ENCODE data around the gene CACNA2D3.

CACNA2D3 gene

DNA sequence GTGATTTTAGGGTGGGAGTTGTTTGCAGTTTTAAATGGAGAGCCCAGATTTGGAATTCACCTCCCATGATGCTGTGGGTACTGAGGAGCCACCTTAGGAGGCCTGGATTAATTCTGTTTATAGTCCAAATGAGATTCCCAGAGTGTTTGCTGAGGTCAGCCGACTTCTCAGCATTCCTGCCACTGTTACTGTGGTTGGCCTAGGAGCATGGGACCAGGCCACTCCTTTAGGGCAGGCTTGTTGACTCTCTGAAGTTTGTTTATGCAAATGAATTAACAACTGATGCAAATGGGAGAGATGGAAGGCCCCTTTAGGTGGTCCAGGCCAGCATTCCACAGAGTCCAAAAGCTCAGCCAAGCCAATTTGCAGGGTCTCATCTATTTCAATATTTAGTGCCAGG is 46.1 kb downstream of the CACNA2D3 start:
- no peak for DNase-seq

DNA sequence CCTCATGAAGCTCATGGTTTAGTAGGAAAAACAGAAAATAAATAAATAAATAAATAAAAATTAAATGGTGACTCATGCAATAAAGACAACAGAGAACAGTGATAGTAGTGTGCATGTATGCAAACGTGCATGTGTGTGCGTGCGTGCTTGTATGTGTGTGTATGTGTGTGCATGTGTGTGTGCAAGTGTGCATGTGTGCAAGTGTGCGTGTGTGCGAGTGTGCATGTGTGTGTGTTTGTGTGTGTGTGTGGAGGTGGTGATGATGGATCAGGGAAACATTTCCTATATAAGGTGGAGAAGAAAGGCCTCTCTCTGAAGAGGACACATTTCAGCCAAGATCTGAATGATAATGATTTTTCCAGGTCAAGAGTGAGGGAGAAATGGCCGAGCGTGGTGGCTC is 47.2 kb downstream of the CACNA2D3 start:
- DNase-seq, result no peak

DNA sequence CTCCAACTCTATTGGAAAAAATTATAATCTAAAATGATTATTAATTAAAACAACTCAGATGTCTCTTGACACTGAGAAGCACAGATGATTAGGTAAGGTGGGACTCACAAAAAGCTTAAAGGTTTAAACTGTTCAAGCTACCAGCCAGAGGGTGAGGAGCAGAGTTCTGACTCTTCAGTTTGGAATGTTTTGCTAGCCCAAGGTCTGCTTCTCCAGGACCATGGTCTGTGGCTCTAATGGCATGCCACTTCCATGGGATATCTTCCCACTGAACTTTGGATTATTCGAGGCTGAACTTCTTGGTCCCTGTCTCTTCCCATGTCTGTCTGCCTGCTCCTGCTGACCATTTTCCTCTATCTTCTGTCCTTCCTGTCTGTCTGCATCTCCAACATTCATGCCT is 49.2 kb downstream of the CACNA2D3 start:
- no peak for DNase-seq

DNA sequence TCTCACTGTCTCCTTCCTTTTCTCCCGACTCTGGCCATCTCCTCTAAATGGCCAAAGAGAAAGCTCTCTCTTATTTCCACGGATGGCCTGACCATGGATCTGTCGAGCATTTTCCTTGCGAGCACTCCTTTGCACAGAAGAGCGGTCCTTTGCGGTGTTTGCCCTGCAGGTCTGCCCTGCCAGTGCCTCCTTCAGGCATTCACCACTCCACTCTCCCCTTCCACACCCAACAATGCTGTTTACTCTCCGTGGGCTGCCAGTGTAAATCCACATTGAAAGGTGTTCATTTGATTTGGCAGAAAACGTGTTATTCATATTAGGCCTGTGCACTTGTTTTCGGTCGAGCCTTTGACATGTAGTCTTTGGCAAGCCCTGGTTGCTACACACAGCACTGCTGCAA is 49.6 kb downstream of the CACNA2D3 start:
- DNase-seq, result no peak

DNA sequence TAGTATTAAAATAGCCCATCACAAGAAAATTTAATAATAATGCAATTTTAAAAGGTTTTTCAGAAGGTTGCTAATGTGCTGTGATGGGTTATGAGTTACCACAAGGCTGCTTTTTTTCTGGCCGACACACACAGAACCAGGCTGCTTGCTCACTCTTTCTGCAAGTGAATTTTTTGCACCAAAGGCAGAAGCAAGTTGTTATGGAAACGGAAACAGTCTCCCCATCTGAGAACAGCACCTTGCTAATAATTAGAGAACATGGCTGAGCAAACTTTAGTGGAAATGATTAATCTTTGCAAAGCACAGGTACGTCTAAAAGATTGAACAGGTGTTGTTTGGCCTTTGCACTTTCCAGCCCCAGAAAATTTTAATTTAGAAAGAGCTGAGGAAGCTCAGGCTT is 51.0 kb downstream of the CACNA2D3 start:
- no peak for DNase-seq

DNA sequence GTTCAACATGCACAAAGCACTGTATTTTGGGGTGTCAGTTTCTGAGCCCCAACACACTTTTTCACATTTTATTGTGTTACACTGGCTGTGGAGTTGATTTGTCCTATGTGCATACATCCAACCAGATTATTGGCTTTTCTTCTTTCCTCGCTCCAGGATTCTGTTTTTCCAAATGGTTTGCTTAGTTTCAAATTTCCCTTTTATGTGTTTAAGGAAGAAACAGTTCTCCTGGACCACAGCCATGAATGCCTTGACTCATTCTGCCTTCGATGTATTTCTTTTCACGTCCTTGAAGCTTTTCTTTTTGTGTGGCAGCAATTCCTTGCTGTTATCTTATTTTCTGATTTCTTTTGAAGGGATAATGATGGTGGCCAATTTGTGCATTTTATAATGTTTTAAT is 53.8 kb downstream of the CACNA2D3 start:
- DNase-seq, result peak in 1 of 58 donors; percentile 12

DNA sequence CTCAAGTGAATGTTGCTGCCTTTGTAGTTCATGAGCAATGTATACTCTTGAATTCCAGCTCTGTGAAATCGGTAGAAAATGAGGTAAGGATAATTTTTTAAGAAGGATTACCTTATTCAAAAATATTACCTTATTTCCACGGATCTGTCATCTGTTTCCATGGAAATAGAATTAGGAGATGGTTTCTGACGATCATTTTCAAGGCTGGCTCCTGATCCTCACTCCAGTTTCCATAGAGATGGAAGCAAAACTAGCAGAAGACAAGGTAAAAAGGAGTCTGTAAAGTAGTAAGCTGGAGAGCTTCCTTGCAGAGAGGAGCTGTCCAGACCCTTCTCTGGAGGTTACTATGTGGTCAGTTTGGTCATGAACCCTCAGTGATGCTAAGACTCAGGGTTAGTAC is 55.5 kb downstream of the CACNA2D3 start:
- no peak for DNase-seq

DNA sequence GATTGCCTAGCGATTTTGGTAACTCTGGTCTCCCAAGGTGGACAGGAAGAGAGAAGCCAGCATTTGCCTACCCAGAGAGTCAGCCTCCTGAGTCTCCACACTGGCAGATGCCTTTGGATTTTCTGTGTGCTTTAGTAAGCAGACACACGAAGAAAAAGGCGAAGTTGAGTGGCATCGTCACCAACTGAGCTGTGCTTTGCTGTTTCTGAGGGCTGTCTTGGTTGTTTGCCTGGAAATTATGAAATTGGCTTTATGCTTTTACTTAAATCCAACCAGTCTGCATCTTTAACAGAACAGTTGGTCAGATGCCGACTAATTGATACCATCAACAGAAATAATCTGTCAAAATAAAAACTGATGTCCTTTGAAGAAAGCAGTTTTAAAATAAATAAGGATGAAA is 56.0 kb downstream of the CACNA2D3 start:
- DNase-seq, result peak in 9 of 58 donors; percentile 11 to 25 (median 19)

DNA sequence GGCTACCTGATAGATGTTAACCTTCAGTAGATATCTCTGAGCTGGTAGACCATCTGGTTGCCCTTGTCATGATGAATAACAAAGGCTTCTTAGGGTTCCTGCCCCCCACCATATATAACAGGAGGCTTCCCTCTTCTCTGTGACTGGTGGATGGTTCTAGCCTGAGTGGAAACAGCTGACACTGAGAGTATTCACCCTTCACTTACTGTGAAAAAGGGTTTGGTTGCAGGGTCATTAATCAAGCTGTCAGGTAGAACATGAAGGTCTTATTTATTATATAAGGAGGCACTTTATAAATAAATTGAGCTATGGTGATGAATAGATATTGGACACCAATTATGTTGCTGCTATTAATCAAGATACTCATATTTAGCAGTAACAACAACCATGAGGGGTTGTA is 58.6 kb downstream of the CACNA2D3 start:
- no peak for DNase-seq

DNA sequence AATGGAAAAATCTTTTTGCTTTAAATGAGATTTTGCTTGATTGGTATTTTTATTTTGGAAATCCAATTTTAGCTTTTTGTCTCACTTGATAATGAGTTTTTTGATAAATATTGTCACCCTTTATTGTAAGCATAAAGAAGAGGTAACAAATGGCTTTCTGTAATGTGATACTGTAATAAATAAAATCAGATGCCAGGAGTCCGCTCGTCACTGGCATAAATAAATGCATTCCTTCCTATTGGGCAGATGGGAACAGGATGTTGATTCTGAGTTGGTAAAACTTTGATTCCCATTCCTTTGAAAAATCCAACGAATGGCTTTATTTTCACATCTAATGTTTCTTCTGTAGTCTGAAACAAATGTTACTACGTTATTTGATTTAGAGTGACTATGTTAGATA is 59.9 kb downstream of the CACNA2D3 start:
- no peak for DNase-seq

DNA sequence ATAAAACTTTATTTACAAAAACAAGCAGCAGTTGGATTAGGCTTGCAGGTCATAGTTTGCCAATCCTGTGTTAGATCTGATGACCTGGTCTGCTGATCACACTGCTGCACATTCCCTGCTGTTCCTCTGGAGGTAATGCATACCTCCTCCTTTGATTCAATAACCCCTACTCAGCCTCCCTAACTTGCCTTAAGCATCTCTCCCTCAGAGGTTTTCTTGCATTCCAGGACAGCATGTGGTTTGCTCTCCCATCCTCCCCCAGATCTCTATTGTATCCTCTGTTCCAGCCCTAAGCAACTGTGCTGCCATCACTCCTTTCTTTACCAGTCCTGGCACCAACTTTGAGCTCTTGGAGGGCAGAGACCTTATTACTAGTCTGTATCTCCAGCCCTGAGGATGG is 63.4 kb downstream of the CACNA2D3 start:
- no peak for DNase-seq

DNA sequence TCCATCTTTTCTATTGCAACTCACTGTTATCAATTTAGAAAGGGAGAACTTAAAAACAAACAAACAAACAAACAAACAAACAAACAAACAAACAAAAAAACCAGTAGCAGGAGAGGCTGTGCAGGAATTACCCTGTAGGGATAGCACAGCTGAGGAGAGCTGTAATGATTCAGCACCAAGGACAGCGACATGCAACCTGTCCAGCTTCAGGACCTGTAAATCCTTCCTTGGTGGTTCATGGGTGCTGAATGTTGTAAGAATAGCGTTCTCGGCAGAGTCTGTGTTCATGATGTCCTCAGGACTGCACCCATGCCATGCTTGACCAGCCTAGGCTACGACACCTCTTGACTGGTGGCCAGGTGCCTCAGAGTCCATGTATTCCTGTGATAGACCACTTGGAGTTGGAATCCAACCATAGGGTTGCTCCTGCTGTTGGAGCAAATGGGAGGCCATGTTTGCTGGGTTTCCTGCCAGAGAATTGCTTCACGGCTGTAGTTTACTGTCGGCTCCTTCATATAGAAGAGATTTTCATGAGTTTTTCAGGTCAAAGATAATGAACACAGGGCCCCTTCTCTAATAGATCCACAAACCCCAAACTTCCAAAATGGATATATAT is 65.9 kb downstream of the CACNA2D3 start:
- no peak for DNase-seq

DNA sequence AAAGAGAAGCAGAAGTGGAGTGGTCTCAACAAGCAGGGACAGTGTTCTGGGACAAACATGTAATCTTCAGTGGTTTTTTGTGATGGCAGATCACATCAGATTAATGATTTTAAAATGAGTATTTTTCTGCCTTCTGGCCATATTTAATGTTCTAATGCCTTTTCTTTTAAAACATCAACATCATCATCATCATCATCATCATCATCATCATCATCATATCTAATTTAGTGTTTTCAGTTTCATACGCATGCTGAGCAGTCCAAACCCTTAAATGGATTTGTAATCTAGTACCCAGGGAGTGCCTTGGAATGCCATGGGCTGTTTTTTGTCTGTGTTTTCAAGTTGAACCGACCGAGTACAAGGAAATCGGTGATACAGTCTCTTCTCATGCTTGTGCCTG is 68.9 kb downstream of the CACNA2D3 start:
- DNase-seq, result no peak

DNA sequence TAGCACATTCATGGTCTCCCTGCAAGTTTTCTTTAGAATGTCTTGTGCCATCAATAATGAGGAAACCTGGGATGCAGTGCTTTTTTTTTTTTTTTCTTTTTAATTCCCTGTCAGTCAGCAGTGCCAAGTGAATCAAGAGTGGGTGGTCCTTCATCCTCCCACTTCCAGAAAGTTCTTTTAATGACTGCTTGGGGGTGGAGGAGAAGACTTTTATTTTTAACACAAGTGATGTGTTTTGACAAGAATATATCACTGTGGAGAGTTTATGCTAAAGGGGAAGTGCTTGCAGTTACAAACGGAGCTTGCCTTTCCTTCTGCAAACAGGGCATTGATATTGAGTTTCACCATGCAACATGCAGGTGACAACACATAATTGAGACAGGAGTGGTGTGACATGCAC is 69.7 kb downstream of the CACNA2D3 start:
- no peak for DNase-seq

DNA sequence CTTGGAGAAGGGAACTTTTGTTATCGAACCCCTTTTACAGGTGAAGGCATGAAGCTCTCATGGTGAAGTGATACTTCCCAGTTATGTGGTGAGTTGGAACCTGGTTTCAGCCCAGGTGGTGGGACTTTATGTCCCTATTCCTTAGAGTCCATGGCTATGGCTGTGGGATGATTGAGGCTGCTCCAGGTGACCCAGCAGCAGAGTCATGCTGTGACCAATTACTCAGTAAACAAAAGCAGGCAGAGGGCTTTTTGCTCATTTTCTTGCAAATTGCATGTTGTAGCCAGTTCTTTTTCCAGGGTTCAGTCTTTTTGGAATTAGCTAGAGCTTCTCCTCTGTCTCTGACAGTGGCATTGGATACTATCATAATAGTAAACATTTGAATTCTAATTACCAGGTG is 70.7 kb downstream of the CACNA2D3 start:
- DNase-seq, result no peak

DNA sequence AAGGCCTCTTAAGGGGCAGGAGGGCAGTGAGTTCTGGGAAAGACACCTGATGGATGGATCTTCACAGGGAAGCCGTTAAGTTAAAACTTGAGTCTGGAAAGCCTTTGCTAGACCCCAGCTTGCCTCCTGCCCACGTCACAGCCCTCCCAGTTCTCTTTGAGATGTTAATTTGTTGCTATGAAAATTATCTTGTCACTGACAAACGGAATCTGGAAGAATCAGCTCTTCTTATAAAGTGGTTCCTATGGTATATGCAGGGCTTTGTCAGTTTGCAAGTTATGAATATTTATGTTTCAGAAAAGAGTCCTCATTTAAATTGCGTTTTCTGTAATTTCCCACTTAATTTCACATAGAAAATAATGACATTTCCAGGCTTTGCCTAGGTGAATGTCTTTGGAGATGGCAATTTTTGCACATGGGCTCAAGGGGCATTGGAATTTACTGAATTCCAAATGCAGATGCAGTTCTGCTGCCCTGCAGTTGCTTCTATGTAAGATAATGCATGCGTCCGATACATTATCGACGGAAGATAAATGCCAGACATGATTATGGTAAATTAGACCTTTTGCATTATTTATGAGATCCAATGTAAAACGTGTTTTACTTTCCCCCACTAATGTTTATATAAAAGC is 74.1 kb downstream of the CACNA2D3 start:
- DNase-seq, result no peak

DNA sequence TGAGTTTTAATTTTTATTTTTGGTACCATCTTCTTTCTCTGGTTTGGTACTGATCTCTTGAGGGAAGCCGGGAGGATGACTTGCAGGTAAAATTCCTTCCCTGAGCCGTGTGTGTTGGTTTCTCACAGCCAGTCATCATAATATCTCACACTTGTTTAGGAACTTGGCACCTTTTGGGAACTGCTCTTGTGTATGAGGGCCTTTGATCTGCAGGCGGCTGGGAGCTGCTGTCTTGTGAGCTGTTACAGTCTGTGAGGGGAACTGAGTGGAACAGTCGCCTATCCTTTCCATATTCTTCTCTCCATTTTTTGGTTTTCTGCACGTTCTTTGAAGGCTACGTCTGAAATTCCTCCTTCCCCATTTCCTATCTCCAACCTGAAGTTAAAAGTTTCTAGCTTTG is 75.2 kb downstream of the CACNA2D3 start:
- DNase-seq, result no peak

DNA sequence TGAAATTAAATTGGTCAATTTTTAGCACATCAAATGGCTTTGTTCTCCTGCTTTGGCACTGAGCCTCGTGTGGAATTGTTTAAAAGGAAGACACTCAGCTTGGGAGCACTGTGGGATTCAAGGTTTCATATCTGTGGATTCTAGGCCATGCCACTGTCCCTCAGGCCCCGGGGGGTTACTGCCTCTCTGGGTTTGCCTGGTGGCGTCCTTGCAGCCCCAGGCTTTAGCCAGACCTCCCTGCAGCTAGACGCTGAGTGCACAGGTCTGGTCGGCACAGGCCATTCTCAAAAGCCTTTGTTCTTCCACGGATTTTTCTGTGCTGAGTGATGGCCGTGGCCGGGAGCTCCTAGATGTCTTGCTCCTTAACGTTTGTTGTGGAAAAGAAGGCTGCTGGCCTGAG is 76.2 kb downstream of the CACNA2D3 start:
- no peak for DNase-seq

DNA sequence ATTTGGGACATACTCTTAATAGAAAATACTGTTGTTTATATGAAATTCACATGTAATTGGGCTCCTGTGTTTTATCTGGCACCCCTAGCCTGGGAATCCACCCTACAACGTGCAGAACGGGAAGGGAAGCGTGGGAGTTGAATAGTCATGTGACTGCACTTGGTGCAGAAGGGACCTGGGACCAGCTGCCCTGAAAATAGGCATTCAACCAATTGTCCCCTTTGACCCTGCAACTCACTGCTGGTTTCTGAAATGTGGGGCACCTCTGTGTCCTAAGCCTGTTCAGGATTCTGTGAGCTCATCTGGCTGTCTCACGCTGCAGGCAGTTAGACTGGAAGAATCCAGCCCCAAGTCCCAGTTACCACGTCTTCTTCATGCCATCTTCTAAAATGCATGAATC is 79.7 kb downstream of the CACNA2D3 start:
- no peak for DNase-seq

DNA sequence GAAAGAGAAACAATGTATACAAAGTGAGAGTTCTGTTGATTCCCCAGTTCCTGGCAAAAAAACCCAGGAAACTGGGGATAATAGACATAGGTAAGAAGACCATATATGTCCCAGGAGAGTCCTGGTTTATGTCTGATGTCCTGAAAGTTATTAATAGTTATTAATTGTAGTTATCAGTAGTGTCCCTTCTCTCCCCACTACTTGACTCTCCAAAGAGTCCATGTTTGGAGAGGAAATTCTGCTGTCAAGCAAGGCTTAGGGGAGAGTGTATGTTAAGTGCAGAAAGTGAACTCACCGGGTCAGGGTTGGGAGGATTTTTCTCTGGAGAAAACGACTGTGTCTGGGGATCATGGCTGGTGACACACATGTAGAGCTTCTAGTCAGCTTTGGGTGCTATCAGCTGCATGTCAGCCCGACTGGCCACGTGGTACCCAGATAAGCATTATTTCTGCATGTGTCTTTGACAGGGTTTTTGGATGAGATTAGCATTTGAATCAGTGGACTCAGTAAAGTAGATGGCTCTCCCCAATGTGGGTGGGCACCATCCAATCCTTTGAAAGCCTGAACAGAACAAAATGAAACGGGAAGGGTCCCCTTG is 80.4 kb downstream of the CACNA2D3 start:
- DNase-seq, result no peak

DNA sequence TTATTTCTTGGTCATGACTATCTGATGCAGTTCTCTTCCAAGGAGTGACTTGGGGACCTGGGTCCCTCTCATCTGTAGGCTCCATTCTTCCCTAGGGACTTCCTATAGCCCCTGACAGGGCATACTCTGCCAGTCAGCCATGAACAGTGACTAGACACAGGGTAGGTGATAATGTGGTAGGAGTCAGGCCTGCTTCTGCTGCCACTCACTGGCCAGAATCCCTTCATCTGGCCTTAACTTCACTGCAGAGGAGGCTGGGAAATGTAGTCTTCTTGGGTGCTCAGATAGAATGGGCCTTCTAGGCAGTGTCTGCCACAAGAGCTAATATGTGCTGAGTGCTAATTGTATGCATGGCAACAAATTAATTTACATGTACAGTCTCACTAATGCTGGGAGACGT is 84.5 kb downstream of the CACNA2D3 start:
- DNase-seq, result no peak

DNA sequence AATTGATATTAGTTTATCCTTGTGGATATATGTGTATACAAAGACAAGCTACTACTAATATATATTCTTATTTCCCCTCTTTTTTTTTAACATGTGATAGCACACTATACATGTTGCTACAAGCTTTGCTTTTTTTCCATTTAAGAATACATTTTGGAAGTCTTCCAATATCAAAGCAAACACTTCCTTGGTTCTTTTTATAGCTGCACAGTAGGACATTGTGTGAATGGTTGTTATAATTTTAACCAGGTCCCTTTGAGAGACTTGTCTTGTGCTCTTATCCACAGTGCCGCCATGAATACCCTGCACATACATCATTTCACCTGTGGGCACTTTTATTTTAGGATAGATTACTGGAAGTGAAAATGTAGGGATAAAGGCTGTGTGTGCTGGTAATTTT is 88.7 kb downstream of the CACNA2D3 start:
- no peak for DNase-seq

DNA sequence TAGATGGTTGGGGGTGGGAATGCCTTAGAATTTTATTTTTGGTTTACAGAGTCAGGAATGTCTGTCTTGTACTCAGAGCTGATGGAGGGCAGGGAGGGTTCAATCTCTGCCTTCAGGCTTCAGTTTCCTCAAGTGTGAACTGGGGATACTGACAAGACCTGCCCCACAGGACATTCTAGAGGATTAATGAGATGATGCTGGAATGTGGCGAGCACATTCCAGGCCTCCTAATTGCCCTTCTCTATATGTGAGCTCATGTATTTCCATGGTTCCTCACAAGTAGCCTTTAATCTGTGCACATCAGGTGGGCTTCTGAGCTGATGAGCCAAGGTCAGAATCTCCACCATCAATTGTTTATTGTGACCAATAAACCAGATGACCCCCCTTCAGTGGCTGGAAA is 90.4 kb downstream of the CACNA2D3 start:
- DNase-seq, result no peak
